NOMO-1 treated with DMSO at 0.1 percent for 48 hours (cell line): ENCODE results near the gene PDPK1.
"Not testable (repeated sequence)": the region's sequence is repeated elsewhere in the genome, so short reads cannot be mapped to it uniquely, and the experiment has no call there.

Experiments
- DNase-seq: peaks from one replicate; lab custom pipeline; 2025; ENCODE audit not compliant: unreplicated experiment; lab: John Stamatoyannopoulos, UW

PDPK1 gene

DNA sequence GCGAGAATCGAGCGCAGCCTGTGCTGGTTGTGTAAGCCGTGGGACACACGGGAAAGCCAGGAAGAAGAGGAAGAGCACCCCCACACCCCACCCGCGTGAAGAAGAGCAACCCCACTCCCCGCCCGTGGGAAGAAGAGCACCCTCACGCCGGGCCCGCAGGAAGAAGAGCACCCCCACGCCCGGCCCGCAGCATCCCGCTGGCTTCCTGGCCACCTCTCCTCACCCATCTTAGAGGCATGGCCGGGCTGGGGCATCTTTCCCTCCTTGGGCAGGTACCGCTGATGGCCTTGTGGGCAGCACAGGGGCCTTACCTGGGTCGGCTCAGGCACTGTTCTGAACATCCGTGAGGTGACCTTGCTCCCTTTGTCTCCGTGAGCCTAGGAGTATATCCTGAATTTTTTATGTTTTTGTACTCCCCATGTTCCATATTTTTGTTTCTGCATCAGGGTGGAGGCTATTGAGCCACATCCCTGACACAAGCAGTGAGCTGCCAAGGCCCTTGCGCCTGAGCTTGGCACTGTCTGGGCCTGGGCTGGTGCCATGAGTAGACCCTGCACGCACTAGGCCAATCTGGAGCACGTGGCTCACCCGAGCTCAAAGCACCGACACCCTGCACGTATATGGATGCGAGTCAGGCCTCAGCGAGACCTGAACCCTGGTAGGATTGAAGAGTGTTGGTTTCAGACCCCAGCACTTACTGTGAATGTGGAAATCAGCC lies 73.1 kb downstream of the PDPK1 start:
- no peak for DNase-seq

DNA sequence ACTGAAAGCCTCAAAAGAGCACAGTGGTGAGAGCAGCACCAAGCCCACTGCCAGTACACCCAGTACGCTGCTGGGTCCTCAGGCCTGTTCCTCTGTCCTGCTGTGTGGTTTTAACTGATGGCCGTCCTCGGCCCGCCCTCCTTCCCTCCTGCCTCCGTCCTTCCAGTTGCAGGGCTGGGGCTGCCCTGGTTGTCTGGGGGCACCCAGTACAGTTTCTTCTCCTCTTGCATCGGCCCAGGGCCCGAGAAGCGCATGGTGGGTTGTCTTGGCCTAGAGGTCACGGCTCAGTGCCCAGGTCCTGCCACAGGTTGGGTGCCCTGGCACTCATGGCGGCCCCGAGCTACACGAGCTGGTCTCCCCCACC lies 73.7 kb downstream of the PDPK1 start:
- DNase-seq, result no peak

DNA sequence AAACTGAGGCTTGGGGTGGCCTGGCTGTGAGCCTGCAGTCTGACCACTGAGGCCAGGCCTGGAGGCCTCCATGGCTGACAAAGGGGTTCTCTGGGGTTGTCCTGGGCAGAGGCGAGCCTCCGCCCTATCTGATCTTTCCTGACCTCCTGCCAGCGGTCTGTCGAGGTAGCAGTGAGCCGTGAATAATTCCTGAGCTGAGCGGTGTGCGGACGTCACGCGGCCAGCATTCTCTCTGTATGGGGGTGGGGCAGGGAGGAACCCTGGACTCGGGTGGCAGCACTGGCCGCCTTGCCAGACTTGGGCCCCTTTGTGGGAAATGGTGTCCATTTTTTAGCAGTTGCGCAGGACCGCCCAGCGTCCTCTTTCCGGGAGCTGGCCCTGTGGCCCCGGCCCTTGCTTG lies 74.1 kb downstream of the PDPK1 start:
- DNase-seq, result not testable (repeated sequence)

DNA sequence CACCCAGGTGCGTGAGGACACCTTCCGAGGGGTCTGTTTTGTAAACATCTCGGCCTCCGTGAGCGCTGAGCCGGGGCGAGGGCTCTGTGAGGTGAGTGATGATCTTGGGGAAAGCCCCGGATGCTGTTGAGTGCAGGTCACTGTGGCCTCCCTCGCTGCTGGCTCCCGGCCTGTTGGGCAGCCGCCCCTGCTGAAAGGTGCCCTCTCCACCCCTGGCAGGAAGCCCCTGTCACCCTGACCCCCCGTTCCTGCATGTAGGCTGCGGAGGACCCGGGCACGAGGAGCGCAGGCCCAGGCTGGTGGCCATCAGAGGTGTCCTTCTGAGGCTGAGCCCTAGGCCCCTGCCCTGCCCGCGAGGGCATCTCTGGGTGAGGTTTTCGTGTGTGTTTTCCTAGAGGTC lies 75.4 kb downstream of the PDPK1 start:
- not testable (repeated sequence) for DNase-seq

DNA sequence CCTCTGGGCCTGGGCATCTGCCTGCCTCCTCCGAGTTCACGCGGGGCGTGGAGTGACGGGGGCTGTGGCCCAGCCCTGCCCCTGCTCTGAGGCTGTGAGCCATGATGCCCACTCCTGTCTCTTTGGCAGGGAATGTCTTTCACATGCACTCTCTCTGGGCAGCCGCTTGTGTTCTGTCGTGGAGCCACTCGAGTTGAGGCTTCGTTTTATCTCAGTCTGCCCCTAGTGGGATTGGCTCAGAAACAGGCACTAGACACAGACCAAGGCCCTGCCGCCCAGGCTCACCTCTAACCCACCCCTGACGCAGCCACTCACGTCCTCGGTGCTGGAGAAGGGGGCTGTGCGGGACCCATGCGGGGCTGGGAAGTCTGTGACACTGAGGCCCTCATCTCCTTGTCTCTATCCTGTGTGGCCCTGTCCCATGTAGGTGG lies 77.0 kb downstream of the PDPK1 start:
- DNase-seq, result no peak

DNA sequence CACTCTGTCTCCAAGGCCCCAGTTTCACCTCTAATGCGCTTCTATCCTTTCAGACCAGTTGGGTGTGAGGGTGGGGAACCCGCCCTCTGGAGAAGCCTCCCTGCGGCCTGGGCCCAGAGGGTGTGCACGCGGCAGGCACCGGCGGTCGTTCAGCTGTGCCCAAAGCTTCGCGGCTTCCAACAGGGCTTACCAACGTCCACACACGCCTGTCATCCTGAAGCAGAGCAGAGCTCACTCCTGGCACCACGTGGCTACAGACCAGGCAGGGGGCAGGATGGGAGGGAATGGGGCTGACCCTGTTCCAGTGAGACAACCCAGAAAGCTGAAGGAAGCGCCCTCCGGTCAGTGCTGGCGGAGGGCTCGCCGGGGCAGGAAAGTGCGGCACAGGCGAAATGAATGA lies 81.1 kb downstream of the PDPK1 start:
- not testable (repeated sequence) for DNase-seq

DNA sequence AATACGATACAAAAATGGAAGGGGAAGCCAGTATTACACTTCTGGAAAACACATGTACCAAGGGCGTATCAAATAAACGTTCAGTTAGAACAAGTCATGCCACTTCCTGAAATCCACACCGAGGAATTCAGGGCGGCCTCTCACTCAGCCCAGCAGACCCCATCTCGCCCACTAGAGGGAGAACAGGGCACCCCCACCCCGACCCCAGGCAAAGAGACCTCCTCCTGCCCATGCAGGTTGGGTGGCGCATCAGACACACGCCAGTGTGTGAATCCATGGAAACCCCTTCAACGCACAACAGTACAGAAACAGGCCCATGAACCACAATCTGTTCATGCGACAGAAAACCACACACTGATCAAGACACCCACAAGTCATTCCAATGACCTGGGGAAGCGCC lies 81.8 kb downstream of the PDPK1 start:
- DNase-seq, result not testable (repeated sequence)

DNA sequence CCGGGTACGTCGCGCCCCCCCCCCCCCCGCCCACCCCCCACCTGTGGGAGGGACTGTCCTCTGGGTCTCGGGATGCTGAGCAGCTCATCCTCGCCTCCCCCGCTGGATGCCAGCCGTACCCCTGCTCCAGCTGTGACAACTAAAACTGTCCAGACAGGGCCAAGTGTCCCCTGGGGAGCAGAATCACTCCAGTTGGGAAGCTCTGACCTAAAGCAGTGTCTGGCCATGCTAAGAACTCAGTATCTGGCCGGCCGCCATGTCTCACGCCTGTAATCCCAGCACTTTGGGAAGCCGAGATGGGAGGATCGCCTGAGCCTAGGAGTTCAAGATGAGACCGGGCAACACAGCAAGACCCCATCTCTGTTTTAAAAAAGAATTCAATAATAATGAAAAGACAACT lies 83.0 kb downstream of the PDPK1 start:
- not testable (repeated sequence) for DNase-seq

DNA sequence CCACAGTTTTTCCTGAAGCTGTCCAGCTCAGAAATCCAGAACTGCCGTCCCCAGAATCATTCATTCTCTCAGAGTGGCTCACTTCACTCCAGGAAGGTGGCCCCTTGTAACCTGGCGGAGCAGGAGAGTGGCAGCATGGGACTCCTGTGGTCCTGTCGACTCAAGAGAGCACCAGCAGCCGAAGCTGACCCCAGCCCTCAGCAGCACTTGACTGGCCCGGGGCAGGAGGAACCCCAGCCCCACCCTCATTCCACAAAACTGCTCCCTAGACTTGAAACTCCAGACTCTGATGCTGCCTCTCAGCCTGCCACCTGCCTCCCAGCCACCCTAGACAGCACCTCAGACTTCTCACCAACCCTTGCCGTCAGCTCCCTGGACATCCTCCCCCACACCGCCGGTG lies 83.6 kb downstream of the PDPK1 start:
- not testable (repeated sequence) for DNase-seq

DNA sequence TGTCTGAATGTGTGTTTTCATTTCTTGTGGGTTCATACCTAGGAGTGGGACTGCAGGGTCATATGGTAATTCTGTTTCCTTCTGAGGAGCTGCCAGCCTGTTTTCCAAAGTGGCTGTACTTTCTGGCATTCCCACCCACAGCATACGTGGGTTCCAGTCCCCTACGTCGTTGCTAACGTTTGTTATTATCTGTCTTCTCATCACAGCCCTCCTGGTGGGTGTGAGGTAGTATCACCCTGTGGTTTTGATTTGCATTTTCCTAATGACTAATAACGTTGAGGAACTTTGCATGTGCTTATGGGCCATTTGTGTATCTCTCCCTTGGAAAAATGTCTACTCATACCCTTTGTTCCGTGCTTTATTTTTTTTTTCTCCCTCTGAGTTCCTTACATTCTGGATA lies 89.3 kb downstream of the PDPK1 start:
- DNase-seq, result not testable (repeated sequence)

DNA sequence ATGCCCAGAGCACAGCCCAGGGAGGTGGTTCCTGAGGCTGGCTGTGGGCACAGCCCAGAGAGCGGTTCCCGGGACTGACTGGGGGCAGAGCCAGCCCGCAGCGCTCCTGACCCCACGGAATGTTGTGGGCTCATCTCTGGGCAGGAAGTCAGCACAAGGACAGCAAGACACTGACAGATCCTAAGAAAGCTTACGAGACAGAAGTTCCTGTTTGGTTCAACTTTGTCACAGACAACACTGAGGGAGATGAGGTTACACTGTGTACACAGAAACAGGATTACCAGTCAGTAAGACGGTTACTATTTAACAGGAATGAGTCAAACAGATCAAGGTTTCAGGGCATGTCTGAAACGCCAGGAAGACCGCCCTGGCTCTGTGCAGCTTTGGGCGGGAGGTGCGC lies 93.4 kb downstream of the PDPK1 start:
- DNase-seq, result not testable (repeated sequence)

DNA sequence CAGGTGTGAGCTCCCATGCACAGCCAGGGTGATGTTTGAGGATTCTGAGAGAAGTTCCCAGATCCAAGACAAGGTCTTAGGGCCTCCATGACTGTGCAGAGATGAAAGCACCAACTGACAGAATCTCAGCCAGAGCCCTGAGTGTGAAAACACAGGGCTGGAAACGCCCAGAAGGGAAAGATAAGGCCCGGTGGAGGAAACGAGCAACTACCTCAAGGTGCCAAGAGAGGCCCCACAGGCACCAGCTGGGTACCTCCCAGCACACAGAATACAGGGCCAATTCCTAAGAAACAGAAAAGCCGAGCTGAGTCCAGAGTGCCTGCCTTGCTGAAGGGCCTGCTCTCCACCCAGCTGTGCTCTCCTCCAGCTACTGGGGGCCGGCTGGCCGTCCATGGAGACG lies 94.5 kb downstream of the PDPK1 start:
- DNase-seq, result not testable (repeated sequence)

DNA sequence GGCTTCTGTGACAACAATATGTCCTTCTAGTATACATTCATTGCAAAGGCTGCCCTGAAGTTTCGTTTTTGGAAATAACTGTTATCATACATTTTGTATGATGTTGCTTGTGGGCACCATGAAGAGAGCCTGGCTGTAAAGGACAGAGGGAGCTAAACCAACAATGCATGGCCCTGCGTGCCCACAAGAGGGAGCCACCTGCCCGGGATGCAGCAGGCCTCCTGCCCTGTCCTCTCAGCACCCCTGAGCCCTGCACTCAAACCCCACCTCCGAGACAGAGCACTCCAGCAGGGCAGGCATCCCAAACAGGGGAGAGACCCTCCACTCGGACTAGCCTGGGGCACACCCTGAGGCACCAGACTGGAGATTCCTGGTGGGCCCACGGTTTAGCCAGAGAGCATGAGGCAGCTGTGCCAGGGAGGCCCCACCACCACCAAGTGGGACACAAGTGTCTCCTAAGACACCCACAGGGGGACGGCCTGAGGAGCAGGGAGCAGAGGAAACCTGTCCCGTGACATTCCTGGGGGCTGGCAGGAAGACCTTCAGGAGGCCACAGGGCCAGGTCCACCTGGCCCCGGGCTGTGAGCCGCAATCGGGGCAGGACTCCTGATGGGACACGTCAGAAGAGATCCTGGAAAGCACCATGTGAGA lies 101.4 kb downstream of the PDPK1 start:
- not testable (repeated sequence) for DNase-seq

DNA sequence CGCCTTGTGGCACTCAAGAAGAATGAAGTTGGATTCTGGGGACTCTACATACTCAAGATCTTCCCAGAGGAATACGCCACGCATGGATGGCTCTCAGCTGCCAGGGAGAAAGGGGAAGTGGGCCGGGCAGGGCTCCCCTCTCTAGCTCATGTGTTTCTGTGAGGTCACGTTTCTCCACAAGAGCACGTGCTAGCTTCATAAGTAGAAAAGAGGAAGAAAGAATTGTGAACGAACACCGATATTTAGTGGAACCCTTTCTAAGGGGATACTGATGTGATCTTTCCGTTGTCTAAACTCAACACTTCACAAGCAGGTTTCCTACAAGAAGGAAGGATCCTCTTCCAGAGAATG lies 101.9 kb downstream of the PDPK1 start:
- DNase-seq, result not testable (repeated sequence)

DNA sequence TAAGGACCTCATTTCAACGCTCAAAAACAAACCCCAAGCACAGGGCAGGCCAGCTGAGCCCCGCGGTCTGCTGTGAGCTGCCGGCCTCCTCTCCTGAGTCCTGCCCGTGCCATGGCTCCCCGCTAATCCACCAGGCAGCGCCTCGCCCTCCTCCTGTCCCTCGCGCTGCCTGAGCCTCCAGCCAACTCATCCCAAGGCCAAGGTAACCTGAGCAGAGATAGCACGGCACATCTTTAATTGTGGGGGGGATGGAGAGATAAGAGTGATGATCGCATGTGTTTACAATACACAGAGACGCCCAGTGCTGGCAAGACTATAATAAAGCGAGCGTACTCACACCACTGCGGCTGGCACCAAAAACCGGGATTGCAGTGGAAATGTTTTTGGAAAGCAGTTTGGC lies 104.7 kb downstream of the PDPK1 start:
- DNase-seq, result not testable (repeated sequence)

DNA sequence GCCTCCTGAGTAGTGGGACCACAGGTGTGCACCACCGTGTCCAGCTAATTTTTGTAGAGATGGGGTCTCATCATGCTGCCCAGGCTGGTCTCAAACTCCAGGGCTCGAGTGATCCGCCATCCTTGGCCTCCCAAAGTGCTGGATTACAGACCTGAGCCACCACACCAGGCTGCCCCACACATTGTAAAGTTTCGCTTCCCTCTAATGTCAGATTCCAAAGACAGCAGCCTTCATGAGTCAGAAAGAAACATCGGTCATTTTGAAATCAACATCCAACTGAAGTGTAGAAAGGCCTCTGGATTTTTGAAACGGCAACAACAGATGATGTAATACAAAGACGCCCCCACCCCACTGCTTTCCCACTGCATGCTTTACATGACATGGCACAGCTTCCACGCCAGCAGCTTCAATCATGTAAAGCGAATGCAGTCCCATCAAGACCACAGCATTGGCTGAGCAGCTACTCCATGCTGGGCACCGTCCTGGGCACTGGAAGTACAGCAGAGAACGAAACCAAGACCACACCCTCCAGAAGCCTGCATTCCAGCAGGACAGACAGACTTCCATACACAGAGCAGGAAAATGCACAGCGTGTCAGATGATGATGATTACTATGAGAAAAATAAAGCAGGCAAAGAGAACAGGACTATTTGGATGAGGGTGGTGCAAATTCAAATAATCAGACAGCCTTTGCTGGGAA lies 107.1 kb downstream of the PDPK1 start:
- not testable (repeated sequence) for DNase-seq

DNA sequence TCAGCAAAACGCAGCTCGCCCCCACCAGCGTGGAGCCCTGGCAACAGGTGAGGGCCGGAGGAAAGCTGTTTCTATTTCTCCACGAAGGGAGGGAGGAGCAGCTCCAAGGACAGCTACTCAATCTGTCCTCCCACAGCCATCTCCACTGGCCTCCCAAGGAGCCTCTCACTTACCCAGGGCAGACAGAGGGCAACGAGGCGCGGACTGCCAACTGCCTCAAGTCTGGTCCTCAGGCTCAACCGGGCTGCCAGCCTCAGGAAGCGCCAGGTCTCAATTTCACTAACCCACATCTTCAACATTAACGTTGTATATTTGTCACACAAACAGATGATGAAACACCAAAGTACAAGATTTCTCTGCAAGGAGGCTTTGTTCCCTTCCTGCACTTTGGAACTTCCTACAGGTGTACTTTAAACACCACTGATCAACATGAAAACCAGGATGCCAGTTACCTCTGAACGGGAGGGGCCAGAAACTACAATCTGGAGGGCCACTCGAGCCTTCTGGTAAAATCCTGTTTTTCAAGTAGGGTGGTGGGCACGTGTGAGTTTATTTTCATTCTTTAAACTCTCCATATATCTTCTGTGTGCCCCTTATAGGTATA lies 113.5 kb downstream of the PDPK1 start:
- not testable (repeated sequence) for DNase-seq
